Ovary (tissue), 9 donors: ENCODE measurements around the gene SLC43A2. TPM values are rescaled to one million over a fixed set of nuclear protein-coding genes. Genes with fewer than 3 reads are reported as not detected.

Experiments
- DNase-seq, 5 donors: peaks; one replicate each; pipeline ENCODE4 v3.0.0-alpha.2; 2019 to 2020
- H3K27ac ChIP-seq, 2 donors: fragments of 200-600 bp; one replicate each; pipeline versions ENCODE4 v1.5.1 to v1.8.0; 2019 to 2022
- H3K27me3 ChIP-seq: fragments of 200-600 bp; one replicate; pipeline ENCODE4 v1.8.0; 2022
- H3K36me3 ChIP-seq: fragments of 200-600 bp; sonication (generic); one replicate; pipeline ENCODE4 v1.5.1; 2019
- H3K4me1 ChIP-seq: one replicate; pipeline ENCODE4 v1.8.1; 2013; ENCODE audit warnings: mild to moderate bottlenecking, moderate library complexity; ENCODE audit not compliant: insufficient read depth
- H3K4me3 ChIP-seq: fragments of 200-600 bp; sonication (generic); one replicate; pipeline ENCODE4 v1.5.1; 2017
- H3K9me3 ChIP-seq, 2 donors: fragments of 200-600 bp in 1 of 2; sonication (generic) in 1 of 2; one replicate each; pipeline versions ENCODE4 v1.5.1 to v1.8.1; 2013 to 2019; ENCODE audit warnings: mild to moderate bottlenecking in 1 of 2, moderate library complexity in 1 of 2
- CTCF ChIP-seq, 3 donors: fragments of 450-650 bp in 2 of 3; fragments of 200-600 bp in 1 of 3; IDR thresholded peaks; one replicate each; pipeline versions ENCODE4 v1.5.1 to v1.8.0; 2016 to 2022; ENCODE audit warnings: antibody characterized with exemption in 3 of 3, mild to moderate bottlenecking in 1 of 3
- EP300 ChIP-seq: sonication (generic); formaldehyde crosslinking; IDR thresholded peaks from one replicate; pipeline ENCODE4 v1.6.1; 2017; ENCODE audit warnings: antibody characterized with exemption
- POLR2A ChIP-seq: fragments of 450-650 bp; IDR thresholded peaks from one replicate; pipeline ENCODE4 v1.6.1; 2017; ENCODE audit warnings: antibody characterized with exemption, mild to moderate bottlenecking, moderate library complexity
- WGBS, 3 donors: extraction: QIAGEN DNeasy Blood & Tissue Kit in 1 of 3; methylation state at CpG; one replicate each; pipeline versions ENCODE4 v1.1.5 to v1.1.7; 2013 to 2017; 5-methylcytosine and 5-hydroxymethylcytosine counted together
- intact Hi-C, 4 donors: fragments of 100-400 bp; cut with DNase I; formaldehyde crosslinking; loops; one replicate each; pipeline versions ENCODE4 v1.11.0 to v1.15.1; 2022 to 2023
- polyA plus RNA-seq, 2 donors: library from polyadenylated mRNA; stranded (reverse); fragments of 200-250 nt in 1 of 2; fragments of 350-450 nt in 1 of 2; fragmentation: Illumina TruSeq in 1 of 2; extraction: RNeasy Lipid Tissue Mini Kit (QIAGEN cat#74804) in 1 of 2; gene quantifications; one replicate each; pipeline ENCODE4 v1.2.3, GENCODE V29; 2013 to 2014
- total RNA-seq, 7 donors: library from RNA; depleted of rRNA in 2 of 7; stranded (reverse); fragments of >200 nt in 2 of 7; fragmentation: NEBNext Ultra II Directional in 3 of 7; extraction: Animal tissue kit (Norgen Biotek cat#: 25700) in 3 of 7; gene quantifications; one replicate each; pipeline versions ENCODE4 v1.1.0 to v1.2.4, GENCODE V29; 2016 to 2023
- donor health status: DM: no; HTN: no; CAD: no; lungs with moderate emphysema.
- donor health status: DM: no; HTN: no; CAD: no.
- donor health status: Bipolar disorder and iron deficiency.
- donor health status: DM: yes; HTN: yes; CAD: no.
- donor health status: DM: no; HTN: no; CAD: no.
- donor health status: DM: yes; HTN: yes; CAD: no.

Gene SLC43A2
- total and polyA plus RNA-seq, 9 donors: 3.5 to 24.6 (median 7.1) TPM

- 62 to 69% (median 66%) methylated on average over 6 of the region's 6 CpGs for WGBS, 3 donors
- Histone ChIP-seq H3K27ac (no peak overlapping the region), H3K36me3 (no peaks in the 10 kb centered on the region), H3K4me1 (no peaks in the 10 kb centered on the region), H3K27me3 (no peaks in the 10 kb centered on the region), H3K4me3 (no peak overlapping the region), H3K9me3 (no peaks in the 10 kb centered on the region)
- no peak for DNase-seq
- intact Hi-C loops: no loop called here
- no peak for TF ChIP-seq POLR2A
- no peak for TF ChIP-seq EP300
- TF ChIP-seq CTCF (IDR thresholded peaks at IDR 0.05): no peak
These were observed 45.1 kb downstream of the SLC43A2 start for GRCh38 chr17:1583556-1583955.

GRCh38 chr17:1582374-1582773, 46.3 kb downstream of the SLC43A2 start:
- no peaks in the 10 kb centered on the region for H3K36me3 ChIP-seq
- no peak for DNase-seq
- no peak overlapping the region for H3K27ac ChIP-seq
- H3K27me3 ChIP-seq: no peaks in the 10 kb centered on the region
- H3K4me1 ChIP-seq: peaks cover 5% of the 10 kb centered on the region
- intact Hi-C loops: no loop called here
- no peak for TF ChIP-seq CTCF (IDR thresholded peaks at IDR 0.05)
- no peak for TF ChIP-seq EP300
- no peak for TF ChIP-seq POLR2A
- H3K9me3 ChIP-seq: no peaks in the 10 kb centered on the region
- no peak overlapping the region for H3K4me3 ChIP-seq
- WGBS, 3 donors: 85 to 93% (median 87%) methylated on average over 10 of the region's 10 CpGs

- WGBS, 3 donors: 81 to 90% (median 86%) methylated on average over 19 of the region's 19 CpGs
- DNase-seq: no peak
- Histone ChIP-seq H3K4me1 (peaks cover 9% of the 10 kb centered on the region), H3K27ac (no peak overlapping the region), H3K27me3 (no peaks in the 10 kb centered on the region), H3K4me3 (no peak overlapping the region), H3K9me3 (no peaks in the 10 kb centered on the region), H3K36me3 (no peaks in the 10 kb centered on the region)
- intact Hi-C loops: loop anchor here in 1 of 4 donors (2.0 kb wide), 1 partner anchor 40 kb away; no protein-coding TSS in a partner anchor
- TF ChIP-seq CTCF (IDR thresholded peaks at IDR 0.05) (no peak), POLR2A (no peak), EP300 (no peak)
These were observed 47.5 kb downstream of the SLC43A2 start for GRCh38 chr17:1580979-1581676.

DNA sequence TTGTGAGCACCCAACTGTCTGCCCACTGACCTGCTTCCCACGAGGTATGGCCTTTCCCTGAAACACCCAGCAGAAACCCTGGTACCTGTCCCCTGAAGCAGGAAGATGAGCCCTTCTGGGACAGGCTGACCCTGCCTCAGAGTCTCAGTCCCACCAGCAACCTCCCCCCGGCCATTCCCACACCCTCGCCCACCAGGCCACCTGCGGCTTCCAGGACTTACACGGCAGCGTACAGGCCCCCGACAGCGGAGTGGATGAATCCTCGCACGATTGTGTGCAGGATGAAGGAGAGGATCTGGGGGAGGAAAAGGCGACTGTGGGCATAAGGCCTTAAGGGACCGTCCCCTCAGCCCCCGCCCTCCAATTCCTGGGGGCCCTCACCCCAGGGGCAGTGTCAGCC, 50.6 kb downstream of the SLC43A2 start:
- Histone ChIP-seq H3K4me1 (peaks cover 19% of the 10 kb centered on the region), H3K27me3 (no peaks in the 10 kb centered on the region), H3K4me3 (no peak overlapping the region), H3K27ac (peak overlapping the region; percentile 75 to 93), H3K36me3 (no peaks in the 10 kb centered on the region), H3K9me3 (no peaks in the 10 kb centered on the region)
- intact Hi-C loops: loop anchor here in 2 of 4 donors (5.0 to 10.0 kb wide), 2 partner anchors 69 to 137 kb away; partner anchors contain the start of genes RILP (in 1 of the 2), SCARF1 (in 1 of the 2) and TLCD2 (in 1 of the 2)
- TF ChIP-seq CTCF (IDR thresholded peaks at IDR 0.05) (no peak), POLR2A (no peak), EP300 (no peak)
- WGBS, 3 donors: 91 to 98% (median 95%) methylated on average over 13 of the region's 13 CpGs
- DNase-seq: peak in 1 of 5 donors; percentile 41
